Body of pancreas (tissue), 4 donors: Measurements from ENCODE around the gene GSTO2.

Experiments
- CTCF ChIP-seq, 7 experiments: fragments of 450-650 bp in 4 of 7; fragments of 200-600 bp in 3 of 7; sonication (generic) in 3 of 7; IDR thresholded peaks; one replicate each; pipeline ENCODE4 v1.5.1; 2016 to 2019; ENCODE audit warnings: antibody characterized with exemption in 7 of 7
- POLR2A ChIP-seq, 3 donors: fragments of 450-650 bp; IDR thresholded peaks; one replicate each; pipeline ENCODE4 v1.6.1; 2016; ENCODE audit warnings: antibody characterized with exemption in 3 of 3, mild to moderate bottlenecking in 2 of 3

DNA sequence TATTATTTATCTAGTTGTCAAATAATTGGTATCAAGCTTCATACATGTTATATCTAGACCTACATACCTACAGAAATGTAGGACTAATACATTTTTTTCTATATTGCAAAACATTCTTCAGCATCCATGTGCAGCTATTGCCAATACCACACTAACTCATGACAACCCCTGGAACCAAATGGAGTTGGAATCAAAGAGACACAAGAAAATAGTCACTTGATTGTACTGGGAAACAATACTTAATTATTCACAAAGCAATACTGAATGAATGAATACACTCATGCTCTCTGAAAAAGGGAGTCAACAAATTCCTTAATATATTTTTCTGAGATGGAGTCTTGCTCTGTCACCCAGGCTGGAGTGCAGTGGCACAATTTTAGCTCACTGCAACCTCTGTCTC is 26.4 kb upstream of the GSTO2 start:
- no peak for TF ChIP-seq POLR2A (IDR thresholded peaks at IDR 0.05)
- no peak for TF ChIP-seq CTCF (IDR thresholded peaks at IDR 0.05)
